DOHH2 (cell line): ENCODE measurements around the gene CNTNAP5.

Source experiments
- H3F3A ChIP-seq: fragments of 200-600 bp; sonication (generic), shearing (Covaris generic); 2 replicates; pipeline ENCODE4 v1.6.0; 2016; ENCODE audit warnings: antibody characterized with exemption, mild to moderate bottlenecking; ENCODE audit not compliant: control insufficient read depth, insufficient read depth
- H3K27ac ChIP-seq: fragments of 200-600 bp; sonication (generic); 2 replicates; pipeline ENCODE4 v1.5.1; 2014; ENCODE audit warnings: low read depth, mild to moderate bottlenecking, low read length, moderate library complexity
- H3K27me3 ChIP-seq: fragments of 200-600 bp; sonication (generic); 2 replicates; pipeline ENCODE4 v1.6.1; 2014; ENCODE audit warnings: mild to moderate bottlenecking, low read length, mixed read lengths; ENCODE audit not compliant: control insufficient read depth
- H3K36me3 ChIP-seq: fragments of 200-600 bp; sonication (generic); 2 replicates; pipeline ENCODE4 v1.6.1; 2014; ENCODE audit warnings: mild to moderate bottlenecking, low read length, moderate library complexity, mixed read lengths; ENCODE audit not compliant: control insufficient read depth
- H3K4me1 ChIP-seq: fragments of 200-600 bp; sonication (generic); 2 replicates; pipeline ENCODE4 v1.6.1; 2014; ENCODE audit warnings: mild to moderate bottlenecking, low read length, mixed read lengths; ENCODE audit not compliant: control insufficient read depth
- H3K4me2 ChIP-seq: fragments of 200-600 bp; sonication (generic); 2 replicates; pipeline ENCODE4 v1.6.0; 2014; ENCODE audit warnings: mild to moderate bottlenecking, low read length, moderate library complexity
- H3K4me3 ChIP-seq: fragments of 200-600 bp; sonication (generic); 2 replicates; pipeline ENCODE4 v1.5.1; 2014; ENCODE audit warnings: mild to moderate bottlenecking, low read length, mixed read lengths
- H3K79me2 ChIP-seq: fragments of 200-600 bp; sonication (generic); 2 replicates; pipeline ENCODE4 v1.6.1; 2014; ENCODE audit warnings: mild to moderate bottlenecking, low read length, mixed read lengths; ENCODE audit not compliant: control insufficient read depth
- H3K9me2 ChIP-seq: fragments of 200-600 bp; sonication (generic); replicated peaks from 2 replicates; pipeline ENCODE4 v1.6.1; 2014; ENCODE audit warnings: mild to moderate bottlenecking, low read length, mixed read lengths; ENCODE audit not compliant: control insufficient read depth
- H3K9me3 ChIP-seq: fragments of 200-600 bp; sonication (generic); 2 replicates; pipeline ENCODE4 v1.6.1; 2014; ENCODE audit warnings: antibody characterized with exemption, low read length, mixed read lengths; ENCODE audit not compliant: control insufficient read depth, insufficient read depth
- H4K20me1 ChIP-seq: fragments of 200-600 bp; sonication (generic); 2 replicates; pipeline ENCODE4 v1.6.0; 2014; ENCODE audit warnings: low read depth, mild to moderate bottlenecking, antibody characterized with exemption, low read length, moderate library complexity; ENCODE audit not compliant: control insufficient read depth, insufficient read depth
- CTCF ChIP-seq: fragments of 200-600 bp; sonication (generic); IDR thresholded peaks from one replicate; pipeline ENCODE4 v1.5.1; 2014; ENCODE audit warnings: antibody characterized with exemption, mild to moderate bottlenecking, low read depth, low read length; ENCODE audit not compliant: poor library complexity, severe bottlenecking
- EZH2phosphoT487 ChIP-seq: fragments of 200-600 bp; sonication (generic); IDR thresholded peaks from 2 replicates; pipeline ENCODE4 v1.6.1; 2017; ENCODE audit warnings: borderline replicate concordance, mild to moderate bottlenecking, antibody characterized with exemption, low read length, moderate library complexity, mixed read lengths

The CNTNAP5 gene

DNA sequence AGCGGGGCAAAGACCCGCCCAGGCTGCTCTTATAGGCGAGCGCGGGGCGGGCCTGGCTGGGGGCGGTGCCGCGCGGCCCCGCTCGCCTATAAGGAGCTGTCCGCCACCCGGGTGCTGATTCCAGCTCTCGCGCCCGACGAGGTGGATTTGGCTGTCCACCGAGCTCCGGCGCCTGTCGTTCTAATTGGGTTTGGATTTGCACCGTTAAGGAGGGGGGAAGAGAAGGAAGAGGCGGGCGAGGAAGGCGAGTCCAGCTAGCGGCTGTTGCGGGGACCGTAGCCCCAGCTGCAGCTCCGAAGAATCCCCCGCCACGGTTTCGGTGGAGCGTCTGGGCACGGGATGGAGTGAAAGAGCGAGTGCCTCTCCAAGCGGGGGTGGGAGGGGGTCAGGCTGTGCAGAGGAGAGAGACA is at the start of gene CNTNAP5:
Gene CNTNAP5 (plus strand): TSS at position 117 of the 410 bp plus-strand sequence. CDS start 364 bp downstream, outside the sequence.
- TF ChIP-seq EZH2phosphoT487, result no peak
- no peak for TF ChIP-seq CTCF
- Histone ChIP-seq H3K27me3 (no peaks in the 10 kb centered on the region), H3K9me3 (no peaks in the 10 kb centered on the region), H4K20me1 (no peaks in the 10 kb centered on the region), H3K4me2 (no peak within 1 kb of the TSS), H3K4me1 (no peaks in the 10 kb centered on the region), H3K27ac (no peak within 1 kb of the TSS), H3K4me3 (no peak within 1 kb of the TSS), H3K79me2 (no peaks in the 10 kb centered on the region), H3K9me2 (no peaks in the 10 kb centered on the region), H3K36me3 (no peaks in the 10 kb centered on the region), H3F3A (no peaks in the 10 kb centered on the region)

DNA sequence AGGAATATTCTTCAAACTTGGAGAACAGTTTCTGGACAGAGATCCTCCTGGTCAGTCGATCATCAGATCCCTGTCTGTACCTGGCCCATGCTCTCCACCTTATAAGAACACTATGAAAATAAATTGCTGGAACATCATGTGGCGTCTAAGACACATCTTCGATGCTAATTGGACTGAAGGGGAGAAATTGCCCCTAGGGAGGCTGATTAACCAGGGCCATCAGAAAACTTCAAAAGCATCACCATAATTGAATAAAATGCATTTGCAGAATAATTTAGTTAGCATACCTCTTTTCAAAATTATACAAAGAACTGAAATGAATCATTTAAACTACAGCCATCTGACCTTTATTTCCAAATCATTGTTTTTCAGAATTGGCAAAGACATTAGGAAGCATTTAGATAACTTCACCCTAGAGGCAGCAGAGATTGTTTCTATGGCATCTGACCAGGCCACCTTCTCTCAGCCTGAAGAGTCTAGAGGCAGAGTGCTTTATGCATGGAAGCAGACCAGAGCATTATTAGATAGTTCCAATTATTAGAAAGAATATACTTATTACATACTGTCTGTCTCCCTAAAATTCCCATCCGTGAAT is 48.9 kb upstream of the CNTNAP5 start:
- Histone ChIP-seq H3K79me2 (no peaks in the 10 kb centered on the region), H3K9me3 (no peaks in the 10 kb centered on the region), H3K9me2 (no peaks in the 10 kb centered on the region), H3K27ac (no peak overlapping the region), H3K27me3 (no peaks in the 10 kb centered on the region), H3K4me3 (no peak overlapping the region), H4K20me1 (no peaks in the 10 kb centered on the region), H3K36me3 (no peaks in the 10 kb centered on the region), H3K4me2 (no peak overlapping the region), H3F3A (no peaks in the 10 kb centered on the region), H3K4me1 (peaks cover 7% of the 10 kb centered on the region)
- TF ChIP-seq EZH2phosphoT487 (no peak), CTCF (no peak)

DNA sequence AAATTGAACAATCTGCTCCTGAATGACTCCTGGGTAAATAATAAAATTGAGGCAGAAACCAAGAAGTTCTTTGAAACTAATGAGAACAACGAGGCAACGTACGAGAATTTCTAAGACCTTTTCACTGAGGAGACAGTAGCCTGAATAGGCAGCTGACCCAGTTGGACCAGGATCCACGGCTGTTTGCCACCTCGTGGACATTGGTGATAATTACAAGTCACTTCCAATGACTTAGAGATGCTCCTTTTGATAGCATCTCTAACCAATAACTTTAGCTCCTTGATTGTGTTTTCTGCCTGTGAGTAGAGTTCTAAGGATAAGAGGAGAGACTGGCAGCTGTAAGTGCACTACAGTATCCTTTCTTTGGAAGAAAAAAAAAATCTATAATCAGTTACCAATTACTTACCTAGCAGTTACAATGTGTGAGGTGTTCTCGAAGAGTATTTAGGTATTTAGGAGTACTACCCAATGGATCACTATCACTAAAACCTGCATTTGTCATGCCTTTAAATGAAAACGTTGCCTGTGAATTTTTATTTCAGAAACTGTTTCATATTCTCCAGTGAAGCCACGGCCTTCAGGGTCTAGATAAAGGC is 31.3 kb upstream of the CNTNAP5 start:
- Histone ChIP-seq H3K9me2 (no peaks in the 10 kb centered on the region; the same call in 1 of the 2 replicates), H3K9me3 (no peaks in the 10 kb centered on the region), H3F3A (no peaks in the 10 kb centered on the region), H3K27ac (no peak overlapping the region), H4K20me1 (no peaks in the 10 kb centered on the region), H3K79me2 (no peaks in the 10 kb centered on the region), H3K36me3 (no peaks in the 10 kb centered on the region), H3K4me3 (no peak overlapping the region), H3K4me2 (no peak overlapping the region), H3K4me1 (no peaks in the 10 kb centered on the region), H3K27me3 (no peaks in the 10 kb centered on the region)
- TF ChIP-seq CTCF (peak; percentile 67), EZH2phosphoT487 (no peak)
